Activated CD4-positive, alpha-beta T cell treated with anti-CD3 and anti-CD28 coated beads for 36 hours (primary cell): ENCODE results near the gene KCNA3. TPM values are rescaled to one million over a fixed set of nuclear protein-coding genes. Genes with fewer than 3 reads are reported as not detected.

Source experiments
- ATAC-seq: fragments of 200-7000 bp; cut with Tn5 transposase; one replicate; pipeline ENCODE4 v1.10.0; 2021; ENCODE audit warnings: mild to moderate bottlenecking, moderate library complexity
- CTCF ChIA-PET: fragments of 350-600 bp; sonication (Branson Sonifier 250); formaldehyde crosslinking; loops from one replicate; lab custom pipeline; 2021; ENCODE audit warnings: antibody characterized with exemption; lab: Charles Lee
- POLR2A ChIA-PET: fragments of 350-600 bp; sonication (Branson Sonifier 250); formaldehyde crosslinking; loops from one replicate; lab custom pipeline; 2021; ENCODE audit warnings: antibody characterized with exemption, inconsistent platforms; lab: Charles Lee
- DNase-seq: peaks from one replicate; pipeline ENCODE4 v3.0.0-alpha.2; 2020
- H3K27ac Mint-ChIP-seq: one replicate; pipeline ENCODE4 v1.8.0; 2021; ENCODE audit warnings: mixed read lengths
- H3K27me3 Mint-ChIP-seq: one replicate; pipeline ENCODE4 v1.8.0; 2021; ENCODE audit warnings: mixed read lengths
- H3K36me3 Mint-ChIP-seq: one replicate; pipeline ENCODE4 v1.8.0; 2021; ENCODE audit warnings: low read depth, mixed read lengths
- H3K4me1 Mint-ChIP-seq: one replicate; pipeline ENCODE4 v1.8.0; 2021; ENCODE audit warnings: mixed read lengths
- H3K4me3 Mint-ChIP-seq: one replicate; pipeline ENCODE4 v1.8.0; 2021; ENCODE audit warnings: mild to moderate bottlenecking, moderate library complexity, mixed read lengths
- H3K9me3 Mint-ChIP-seq: one replicate; pipeline ENCODE4 v1.8.0; 2021; ENCODE audit warnings: low read depth, mixed read lengths
- intact Hi-C, 2 experiments: fragments of 100-400 bp; cut with DNase I in 1 of 2; cut with micrococcal nuclease in 1 of 2; formaldehyde crosslinking; loops; one replicate each; pipeline versions ENCODE4 v1.14.2 to v1.15.1; 2022 to 2024; cut with DNase I, micrococcal nuclease
- total RNA-seq, 2 experiments: library from RNA; stranded (reverse); gene quantifications; one replicate each; pipeline ENCODE4 v1.2.3, GENCODE V29; 2021

KCNA3 gene
- total RNA-seq, 2 experiments from 2014 or later, result 20.0 to 20.5 TPM

DNA sequence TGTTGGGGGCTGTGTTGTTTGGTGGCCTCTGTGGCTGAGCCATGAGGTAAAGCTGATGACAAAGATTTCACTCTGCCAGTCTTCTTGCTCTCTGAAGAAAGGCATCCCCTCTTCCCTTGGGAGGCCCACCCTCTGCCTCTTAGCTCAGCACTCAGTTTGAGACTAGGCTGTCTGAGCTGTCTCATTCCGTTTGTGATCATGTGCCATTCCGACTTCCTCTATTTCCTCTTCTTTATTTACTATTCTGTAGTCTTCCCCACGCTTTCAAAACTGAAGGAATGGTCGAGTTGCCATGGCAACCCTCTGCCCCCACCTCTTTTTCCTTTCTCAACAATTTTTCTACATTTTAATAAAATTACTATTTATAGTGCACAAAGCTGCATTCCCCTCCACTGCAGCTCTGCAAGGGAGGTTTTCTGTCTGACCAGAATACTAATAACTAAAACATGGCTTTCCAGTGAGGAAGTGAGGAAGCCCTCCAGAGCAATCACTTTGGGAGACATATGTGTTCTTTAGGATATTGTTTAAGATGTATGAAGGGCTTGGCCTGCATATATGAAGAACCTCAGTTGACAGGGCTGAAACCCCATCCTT is 30.8 kb downstream of the KCNA3 start:
- Mint-ChIP-seq H3K36me3 (peaks cover 7% of the 10 kb centered on the region), H3K27ac (no peak overlapping the region), H3K9me3 (peaks cover 9% of the 10 kb centered on the region), H3K4me3 (no peak overlapping the region), H3K4me1 (peaks cover 52% of the 10 kb centered on the region), H3K27me3 (no peaks in the 10 kb centered on the region)
- ChIA-PET POLR2A (no interaction called here), CTCF (interaction anchor here (0.6 to 7.8 kb wide), 6 partner anchors 10 to 140 kb away, joined by 3 to 111 read pairs (median 5); no protein-coding TSS in a partner anchor)
- ATAC-seq, result no peak
- no peak for DNase-seq
- intact Hi-C loops, result no loop called here

DNA sequence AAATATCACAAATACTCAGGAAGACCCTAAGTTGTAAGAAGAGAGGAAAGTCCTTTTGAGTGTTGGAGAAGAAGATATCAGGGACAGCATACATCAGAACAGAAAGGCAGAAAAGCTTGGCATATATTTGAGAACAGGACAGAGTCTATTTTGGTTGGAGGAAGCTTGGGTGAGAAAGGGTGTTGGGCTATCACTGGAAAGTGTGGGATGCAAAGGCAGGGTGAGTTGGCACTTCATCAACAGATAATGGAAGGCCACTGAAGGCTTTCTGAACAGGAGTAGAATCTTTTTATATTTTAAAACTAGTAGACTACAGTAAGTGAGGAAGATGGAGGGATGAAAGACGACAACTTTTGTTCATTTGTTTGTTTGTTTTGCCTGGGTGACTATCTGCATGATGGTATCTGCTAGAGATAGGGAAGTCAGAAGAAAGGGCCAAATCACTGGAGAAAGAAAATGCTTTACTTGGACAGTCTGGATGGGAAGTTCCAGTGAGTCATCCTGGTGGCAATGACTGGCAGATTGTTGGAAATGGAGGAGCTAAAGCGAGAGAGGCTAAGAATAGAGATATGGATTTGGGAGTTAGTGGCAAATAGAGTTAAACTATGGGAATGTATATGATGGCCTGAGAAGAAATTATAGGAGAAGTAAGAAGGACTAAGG is 34.9 kb downstream of the KCNA3 start:
- intact Hi-C loops, result no loop called here
- no peak for DNase-seq
- H3K4me3 Mint-ChIP-seq, result no peak overlapping the region
- peak overlapping the region; percentile 44 for H3K27ac Mint-ChIP-seq
- CTCF ChIA-PET, result interaction anchor here (0.5 to 6.5 kb wide), 5 partner anchors 10 to 734 kb away, joined by 3 to 43 read pairs (median 3); no protein-coding TSS in a partner anchor
- peaks cover 87% of the 10 kb centered on the region for H3K4me1 Mint-ChIP-seq
- peaks cover 9% of the 10 kb centered on the region for H3K9me3 Mint-ChIP-seq
- H3K27me3 Mint-ChIP-seq, result no peaks in the 10 kb centered on the region
- POLR2A ChIA-PET, result interaction anchor here (6.0 kb wide), 1 partner anchor 7 kb away, joined by 54 read pairs; no protein-coding TSS in a partner anchor
- ATAC-seq, result no peak
- H3K36me3 Mint-ChIP-seq, result peaks cover 7% of the 10 kb centered on the region

DNA sequence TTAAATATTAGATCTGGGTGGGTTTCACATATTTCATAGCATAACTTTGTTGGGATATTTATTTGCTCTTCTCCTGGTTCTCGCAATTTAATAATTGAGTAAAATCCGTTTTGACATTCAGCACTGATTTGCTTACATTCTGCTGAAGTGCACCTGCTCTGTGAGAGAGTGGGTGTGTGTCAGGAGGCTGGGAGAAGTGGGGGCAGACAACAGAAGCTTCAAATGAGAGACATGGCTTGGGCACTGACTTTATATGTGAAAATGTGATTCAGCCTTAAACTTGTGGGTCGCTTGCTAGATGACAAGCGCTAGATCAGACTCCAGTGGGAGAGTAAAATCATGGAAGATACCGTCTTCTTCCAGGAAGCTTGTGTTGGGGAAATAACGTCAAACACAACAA is 36.2 kb downstream of the KCNA3 start:
- ATAC-seq, result no peak
- ChIA-PET POLR2A (interaction anchor here (6.0 kb wide), 1 partner anchor 9 kb away, joined by 54 read pairs; no protein-coding TSS in a partner anchor), CTCF (interaction anchor here (0.7 to 10.5 kb wide), 9 partner anchors 8 to 313 kb away, joined by 3 to 111 read pairs (median 6); no protein-coding TSS in a partner anchor)
- intact Hi-C loops, result no loop called here
- peak overlapping the region; percentile 34 for H3K27ac Mint-ChIP-seq
- no peak overlapping the region for H3K4me3 Mint-ChIP-seq
- no peaks in the 10 kb centered on the region for H3K27me3 Mint-ChIP-seq
- DNase-seq, result no peak
- peaks cover 88% of the 10 kb centered on the region for H3K4me1 Mint-ChIP-seq
- peaks cover 7% of the 10 kb centered on the region for H3K36me3 Mint-ChIP-seq
- H3K9me3 Mint-ChIP-seq, result peaks cover 9% of the 10 kb centered on the region

GRCh38 chr1:110638058-110638457 is 36.7 kb downstream of the KCNA3 start:
- H3K36me3 Mint-ChIP-seq, result peaks cover 10% of the 10 kb centered on the region
- H3K9me3 Mint-ChIP-seq, result peaks cover 9% of the 10 kb centered on the region
- no peak for ATAC-seq
- DNase-seq, result no peak
- H3K27ac Mint-ChIP-seq, result peak overlapping the region; percentile 32
- H3K27me3 Mint-ChIP-seq, result no peaks in the 10 kb centered on the region
- no peak overlapping the region for H3K4me3 Mint-ChIP-seq
- intact Hi-C loops, result no loop called here
- ChIA-PET CTCF (interaction anchor here (0.9 to 10.5 kb wide), 7 partner anchors 8 to 143 kb away, joined by 3 to 111 read pairs (median 6); no protein-coding TSS in a partner anchor), POLR2A (interaction anchor here (6.0 kb wide), 1 partner anchor 9 kb away, joined by 54 read pairs; no protein-coding TSS in a partner anchor)
- peaks cover 90% of the 10 kb centered on the region for H3K4me1 Mint-ChIP-seq

GRCh38 chr1:110637475-110637874 is 37.3 kb downstream of the KCNA3 start:
- peaks cover 10% of the 10 kb centered on the region for H3K36me3 Mint-ChIP-seq
- ATAC-seq (no peak), DNase-seq (no peak)
- peaks cover 87% of the 10 kb centered on the region for H3K4me1 Mint-ChIP-seq
- H3K27me3 Mint-ChIP-seq, result no peaks in the 10 kb centered on the region
- POLR2A ChIA-PET, result interaction anchor here (6.0 kb wide), 1 partner anchor 10 kb away, joined by 54 read pairs; no protein-coding TSS in a partner anchor
- H3K9me3 Mint-ChIP-seq, result peaks cover 9% of the 10 kb centered on the region
- CTCF ChIA-PET, result interaction anchor here (1.0 to 10.5 kb wide), 6 partner anchors 7 to 143 kb away, joined by 3 to 111 read pairs (median 6); no protein-coding TSS in a partner anchor
- peak overlapping the region; percentile 32 for H3K27ac Mint-ChIP-seq
- no peak overlapping the region for H3K4me3 Mint-ChIP-seq
- intact Hi-C loops, result no loop called here

DNA sequence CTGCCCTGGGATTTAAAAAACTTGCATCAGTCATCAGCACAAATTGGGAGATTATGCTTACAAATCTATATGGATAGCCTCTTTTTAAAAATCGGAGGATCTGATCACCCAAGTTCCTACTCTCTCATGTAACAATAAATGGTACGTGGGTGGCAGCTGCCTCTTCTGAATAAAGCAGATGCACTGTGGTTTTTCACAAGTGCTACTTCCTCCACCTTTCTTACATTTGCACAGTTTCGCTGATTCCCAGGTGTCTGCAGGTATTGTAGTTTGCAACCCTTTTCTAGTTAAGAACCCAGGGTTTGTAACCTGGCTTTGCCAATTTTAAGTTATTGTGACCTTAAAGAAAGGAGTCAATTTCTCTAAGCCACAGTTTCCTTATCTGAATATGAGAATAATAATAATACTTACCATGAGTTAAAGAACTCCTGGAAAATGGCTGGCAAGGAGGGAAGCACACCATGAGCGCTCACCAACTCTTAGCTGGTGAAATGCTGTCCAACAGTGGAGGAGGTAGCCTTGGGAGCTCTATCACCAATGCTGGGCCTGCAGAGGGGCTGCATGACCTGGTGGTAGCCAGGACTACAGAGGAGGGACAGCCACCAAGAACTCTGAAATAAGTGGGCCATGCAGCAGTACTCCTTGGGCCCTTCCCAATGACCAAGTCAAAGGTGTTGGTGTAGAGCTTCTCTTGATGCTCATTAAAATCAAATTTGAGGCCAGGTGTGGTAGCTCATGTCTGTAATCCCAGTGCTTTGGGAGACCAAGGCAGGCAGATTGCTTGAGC is 38.4 kb downstream of the KCNA3 start:
- DNase-seq, result peak; percentile 45
- Mint-ChIP-seq H3K9me3 (peaks cover 7% of the 10 kb centered on the region), H3K4me3 (peak overlapping the region; percentile 29), H3K27ac (peak overlapping the region; percentile 96), H3K4me1 (peaks cover 78% of the 10 kb centered on the region), H3K36me3 (peaks cover 9% of the 10 kb centered on the region), H3K27me3 (no peaks in the 10 kb centered on the region)
- intact Hi-C loops, result no loop called here
- POLR2A ChIA-PET, result interaction anchor here (6.0 kb wide), 1 partner anchor 11 kb away, joined by 54 read pairs; no protein-coding TSS in a partner anchor
- no peak for ATAC-seq
- CTCF ChIA-PET, result interaction anchor here (0.8 to 10.5 kb wide), 8 partner anchors 10 to 273 kb away, joined by 3 to 111 read pairs (median 4); no protein-coding TSS in a partner anchor

DNA sequence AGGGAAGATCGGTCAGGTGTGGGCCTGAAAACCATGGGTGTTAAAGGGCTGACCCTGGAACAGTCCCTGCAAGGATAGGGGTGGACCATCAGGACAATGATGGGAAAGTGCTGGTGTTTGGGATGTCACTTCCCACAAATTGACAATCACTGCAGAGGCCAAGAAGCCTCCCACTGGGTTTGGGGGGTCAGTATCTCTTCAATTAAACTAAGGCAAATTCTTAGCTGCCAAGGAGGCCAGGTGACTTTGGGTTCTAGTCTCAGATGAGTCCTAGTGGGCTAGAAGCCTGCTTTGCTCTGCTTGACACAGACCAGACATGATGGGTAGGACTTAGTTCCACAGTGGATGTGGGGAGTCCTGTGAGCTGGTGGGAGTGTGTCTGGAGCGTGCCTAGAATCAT is 39.3 kb downstream of the KCNA3 start:
- intact Hi-C loops, result loop anchor here in 1 of 2 experiments (1.0 kb wide), 1 partner anchor 12 kb away; no protein-coding TSS in a partner anchor
- H3K27me3 Mint-ChIP-seq, result no peaks in the 10 kb centered on the region
- peak overlapping the region; percentile 96 for H3K27ac Mint-ChIP-seq
- CTCF ChIA-PET, result interaction anchor here (1.0 to 10.5 kb wide), 11 partner anchors 10 to 274 kb away, joined by 3 to 111 read pairs (median 5); no protein-coding TSS in a partner anchor
- DNase-seq (no peak), ATAC-seq (no peak)
- H3K9me3 Mint-ChIP-seq, result peaks cover 6% of the 10 kb centered on the region
- H3K36me3 Mint-ChIP-seq, result peaks cover 7% of the 10 kb centered on the region
- peak overlapping the region; percentile 40 for H3K4me3 Mint-ChIP-seq
- POLR2A ChIA-PET, result interaction anchor here (0.8 to 6.0 kb wide), 3 partner anchors 12 to 287 kb away, joined by 4 to 54 read pairs (median 19); no protein-coding TSS in a partner anchor
- H3K4me1 Mint-ChIP-seq, result peaks cover 75% of the 10 kb centered on the region

GRCh38 chr1:110634455-110635311 is 40.1 kb downstream of the KCNA3 start:
- POLR2A ChIA-PET, result interaction anchor here (0.5 to 6.0 kb wide), 9 partner anchors 13 to 1468 kb away, joined by 3 to 54 read pairs (median 4); no protein-coding TSS in a partner anchor
- H3K36me3 Mint-ChIP-seq, result peaks cover 3% of the 10 kb centered on the region
- H3K9me3 Mint-ChIP-seq, result no peaks in the 10 kb centered on the region
- CTCF ChIA-PET, result interaction anchor here (0.6 to 10.5 kb wide), 14 partner anchors 9 to 274 kb away, joined by 3 to 111 read pairs (median 4); no protein-coding TSS in a partner anchor
- DNase-seq (peak; percentile 91), ATAC-seq (peak; percentile 61)
- intact Hi-C loops, result loop anchor here (1.0 to 5.0 kb wide), 6 partner anchors 13 to 588 kb away; partner anchors contain the start of genes LRIF1 (in 1 of the 2) and RBM15 (in 1 of the 2)
- H3K4me1 Mint-ChIP-seq, result peaks cover 68% of the 10 kb centered on the region
- peak overlapping the region; percentile 96 for H3K27ac Mint-ChIP-seq
- no peaks in the 10 kb centered on the region for H3K27me3 Mint-ChIP-seq
- peak overlapping the region; percentile 40 for H3K4me3 Mint-ChIP-seq

DNA sequence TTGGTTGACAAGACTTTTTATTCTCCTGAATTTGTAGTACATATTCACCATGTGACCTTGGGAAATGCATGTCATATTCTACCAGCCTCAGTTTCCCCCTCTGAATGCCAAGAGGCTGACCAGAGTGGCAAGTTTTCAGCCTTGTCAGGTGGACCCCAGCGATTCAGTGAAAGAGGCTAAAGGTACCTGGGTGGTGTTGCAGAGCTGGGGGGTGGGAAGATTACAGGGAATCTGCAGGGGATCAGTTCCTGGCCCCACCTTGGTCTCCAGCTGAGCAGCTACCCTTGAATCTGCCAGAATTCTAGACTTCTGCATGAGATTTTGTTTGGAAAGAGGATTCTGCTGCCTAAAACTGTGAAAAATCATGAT is 40.7 kb downstream of the KCNA3 start:
- H3K4me1 Mint-ChIP-seq, result peaks cover 66% of the 10 kb centered on the region
- no peaks in the 10 kb centered on the region for H3K27me3 Mint-ChIP-seq
- DNase-seq (no peak), ATAC-seq (no peak)
- CTCF ChIA-PET, result interaction anchor here (0.7 to 10.5 kb wide), 9 partner anchors 11 to 149 kb away, joined by 3 to 111 read pairs (median 8); no protein-coding TSS in a partner anchor
- POLR2A ChIA-PET, result interaction anchor here (0.6 to 6.0 kb wide), 4 partner anchors 13 to 114 kb away, joined by 3 to 54 read pairs (median 11); no protein-coding TSS in a partner anchor
- peaks cover 3% of the 10 kb centered on the region for H3K36me3 Mint-ChIP-seq
- peak overlapping the region; percentile 40 for H3K4me3 Mint-ChIP-seq
- intact Hi-C loops, result loop anchor here (5.0 kb wide), 5 partner anchors 148 to 588 kb away; partner anchors contain the start of genes LRIF1 (in 1 of the 2) and RBM15 (in 1 of the 2)
- H3K27ac Mint-ChIP-seq, result peak overlapping the region; percentile 96
- H3K9me3 Mint-ChIP-seq, result no peaks in the 10 kb centered on the region
